ENCODE measurements around the gene EMSY.

DNA sequence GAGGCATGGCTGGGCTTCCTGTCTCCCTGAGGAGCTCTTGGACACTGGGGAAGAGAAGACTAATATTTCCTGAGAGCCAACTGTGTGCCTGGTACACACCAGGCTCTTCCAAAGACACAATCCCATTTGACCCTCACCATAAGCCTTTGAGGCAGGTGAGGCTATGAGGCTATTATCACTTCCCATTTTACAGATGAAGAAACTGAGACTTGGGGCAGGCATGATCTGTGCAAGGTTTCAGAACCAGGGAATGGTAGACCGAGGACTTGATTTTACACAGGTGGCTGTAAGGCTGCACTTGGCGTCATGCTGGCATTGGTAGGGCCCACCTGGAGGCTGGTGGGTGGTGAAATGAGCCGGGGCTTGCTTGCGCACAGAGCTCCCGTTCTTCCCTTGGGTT, 134.9 kb downstream of the EMSY start:
- no peak for TF ChIP-seq POLR2A (IDR thresholded peaks at IDR 0.05; ENCODE audit: extremely low read depth, insufficient read length)
- TF ChIP-seq MYC (IDR thresholded peaks at IDR 0.05; ENCODE audit: low read depth, low read length): no peak
- TF ChIP-seq CTCF (IDR thresholded peaks at IDR 0.05; ENCODE audit: low read depth, low read length): no peak
- TF ChIP-seq MAX (IDR thresholded peaks at IDR 0.05; ENCODE audit: low read depth, low read length): no peak
